Adrenal gland (tissue), 12 donors: ENCODE measurements around the gene ECT2. TPM values are rescaled to one million over a fixed set of nuclear protein-coding genes. Genes with fewer than 3 reads are reported as not detected.
A peak's percentile ranks its signal among the peaks of the same experiment; 100 is the strongest.
"Not testable (repeated sequence)": the region's sequence is repeated elsewhere in the genome, so short reads cannot be mapped to it uniquely, and the experiment has no call there.

ENCODE experiments used
- DNase-seq, 7 donors: peaks; one replicate each; pipeline ENCODE4 v3.0.0-alpha.2; 2019 to 2020
- H3K27ac ChIP-seq, 5 donors: fragments of 200-600 bp; sonication (generic) in 4 of 5; 1 replicate in 3 of 5; 2 replicates in 2 of 5; pipeline versions ENCODE4 v1.5.1 to v1.8.0; 2016 to 2020; ENCODE audit warnings: mild to moderate bottlenecking in 1 of 5
- H3K27me3 ChIP-seq: fragments of 200-600 bp; 2 replicates; pipeline ENCODE4 v1.8.0; 2021
- H3K36me3 ChIP-seq, 2 donors: fragments of 200-600 bp; replicated peaks in 1 of 2; 1 replicate in 1 of 2; 2 replicates in 1 of 2; pipeline versions ENCODE4 v1.5.1 to v1.8.0; 2018 to 2022
- H3K4me1 ChIP-seq, 2 donors: fragments of 200-600 bp; replicated peaks in 1 of 2; 1 replicate in 1 of 2; 2 replicates in 1 of 2; pipeline versions ENCODE4 v1.5.1 to v1.8.0; 2018 to 2021
- H3K4me3 ChIP-seq, 4 donors: fragments of 200-600 bp; sonication (generic) in 3 of 4; one replicate each; pipeline ENCODE4 v1.5.1; 2016 to 2018
- H3K9me3 ChIP-seq, 3 donors: fragments of 200-600 bp; sonication (generic) in 1 of 3; replicated peaks in 1 of 3; 1 replicate in 2 of 3; 2 replicates in 1 of 3; pipeline versions ENCODE4 v1.5.1 to v1.8.0; 2016 to 2021
- CTCF ChIP-seq, 6 experiments: fragments of 450-650 bp in 4 of 6; fragments of 200-600 bp in 2 of 6; sonication (generic) in 1 of 6; IDR thresholded peaks; 1 replicate in 5 of 6; 2 replicates in 1 of 6; pipeline versions ENCODE4 v1.5.1 to v1.8.0; 2016 to 2021; ENCODE audit warnings: antibody characterized with exemption in 6 of 6, mild to moderate bottlenecking in 2 of 6, moderate library complexity in 1 of 6
- POLR2A ChIP-seq, 2 donors: fragments of 450-650 bp; IDR thresholded peaks; one replicate each; pipeline ENCODE4 v1.6.1; 2017; ENCODE audit warnings: antibody characterized with exemption in 2 of 2, mild to moderate bottlenecking in 2 of 2, moderate library complexity in 1 of 2
- WGBS, 4 donors: extraction: QIAGEN DNeasy Blood & Tissue Kit in 2 of 4; methylation state at CpG; one replicate each; pipeline versions ENCODE4 v1.1.5 to v1.1.7; 2013 to 2017; 5-methylcytosine and 5-hydroxymethylcytosine counted together
- intact Hi-C, 2 donors: fragments of 100-400 bp; cut with DNase I; formaldehyde crosslinking; loops; one replicate each; pipeline versions ENCODE4 v1.14.1 to v1.15.0; 2022 to 2023
- polyA plus RNA-seq, 3 donors: library from polyadenylated mRNA; stranded (reverse); fragments of 200-250 nt in 2 of 3; fragments of 350-450 nt in 1 of 3; fragmentation: Illumina TruSeq in 1 of 3; extraction: RNeasy Lipid Tissue Mini Kit (QIAGEN cat#74804) in 1 of 3; gene quantifications; one replicate each; pipeline ENCODE4 v1.2.3, GENCODE V29; 2013 to 2014
- total RNA-seq, 9 donors: library from RNA; depleted of rRNA in 4 of 9; stranded (reverse); fragments of >200 nt in 4 of 9; fragments of 120-200 nt in 1 of 9; fragmentation: NEBNext Ultra II Directional in 1 of 9; extraction: Animal tissue kit (Norgen Biotek cat#: 25700) in 1 of 9; gene quantifications; one replicate each; pipeline versions ENCODE4 v1.1.0 to v1.2.4, GENCODE V29; 2013 to 2023
- donor health status: healthy with polysubstance abuse.
- donor health status: Bipolar disorder and iron deficiency.
- donor health status: DM: yes; HTN: yes; CAD: no.
- donor health status: DM: no; HTN: no; CAD: no.
- donor health status: DM: no; HTN: no; CAD: no.
- donor health status: DM: yes; HTN: yes; CAD: no.

The ECT2 gene
- total and polyA plus RNA-seq, 12 donors, result 1.4 to 19.7 (median 6.5) TPM

DNA sequence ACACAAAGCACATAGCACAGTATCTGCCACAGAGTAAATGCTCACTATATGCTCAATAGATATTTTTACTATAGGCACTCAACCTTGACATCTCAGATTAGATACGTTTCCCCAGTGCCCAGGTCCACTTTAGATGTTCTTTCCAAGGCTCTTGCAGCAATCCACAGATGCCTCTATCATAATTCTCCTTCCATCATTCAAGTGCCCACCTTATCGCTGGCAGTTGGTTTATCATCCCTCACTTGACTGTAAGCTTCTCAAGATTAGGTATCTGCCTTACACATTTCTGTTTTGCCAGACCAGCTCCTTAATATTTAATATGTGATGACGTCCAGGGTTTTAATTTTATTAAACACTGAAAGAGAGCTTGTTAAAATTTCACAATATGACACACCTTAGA lies 48.3 kb upstream of the ECT2 start:
- DNase-seq, result no peak
- Histone ChIP-seq H3K27ac (peak overlapping the region in 2 of 5 donors; percentile 7 to 37), H3K4me3 (no peak overlapping the region), H3K27me3 (no peaks in the 10 kb centered on the region), H3K4me1 (peaks cover 29 to 63% of the 10 kb centered on the region in 2 donors), H3K9me3 (no peaks in the 10 kb centered on the region), H3K36me3 (no peaks in the 10 kb centered on the region)
- WGBS, 4 donors, result 68 to 73% (median 70%) methylated on average over 3 of the region's 3 CpGs
- TF ChIP-seq POLR2A (IDR thresholded peaks at IDR 0.05) (no peak), CTCF (IDR thresholded peaks at IDR 0.05) (no peak)
- intact Hi-C loops, result no loop called here

- not testable (repeated sequence) for H3K27me3 ChIP-seq
These were observed 47.8 kb upstream of the ECT2 start for GRCh38 chr3:172702731-172703130.

GRCh38 chr3:172704001-172704400 lies 46.5 kb upstream of the ECT2 start:
- DNase-seq, result no peak
- Histone ChIP-seq H3K36me3 (no peaks in the 10 kb centered on the region), H3K9me3 (no peaks in the 10 kb centered on the region), H3K27ac (no peak overlapping the region), H3K27me3 (no peaks in the 10 kb centered on the region), H3K4me3 (no peak overlapping the region), H3K4me1 (peaks cover 18 to 63% of the 10 kb centered on the region in 2 donors)
- intact Hi-C loops, result no loop called here
- 6 to 25% (median 20%) methylated on average over 1 of the region's 1 CpG for WGBS, 4 donors
- TF ChIP-seq CTCF (IDR thresholded peaks at IDR 0.05) (no peak), POLR2A (IDR thresholded peaks at IDR 0.05) (no peak)

More at GRCh38 chr3:172702731-172703130, 47.8 kb upstream of the ECT2 start:
- 32 to 41% (median 37%) methylated on average over 3 of the region's 3 CpGs for WGBS, 4 donors
- peak in 4 of 7 donors; percentile 25 to 62 (median 52) for DNase-seq
- H3K36me3 ChIP-seq, intact Hi-C loops, H3K9me3 ChIP-seq, H3K4me3 ChIP-seq: not testable (repeated sequence)
- Histone ChIP-seq H3K27ac (peak overlapping the region in 1 of 5 donors; percentile 7), H3K4me1 (peaks cover 24 to 63% of the 10 kb centered on the region in 2 donors)

DNA sequence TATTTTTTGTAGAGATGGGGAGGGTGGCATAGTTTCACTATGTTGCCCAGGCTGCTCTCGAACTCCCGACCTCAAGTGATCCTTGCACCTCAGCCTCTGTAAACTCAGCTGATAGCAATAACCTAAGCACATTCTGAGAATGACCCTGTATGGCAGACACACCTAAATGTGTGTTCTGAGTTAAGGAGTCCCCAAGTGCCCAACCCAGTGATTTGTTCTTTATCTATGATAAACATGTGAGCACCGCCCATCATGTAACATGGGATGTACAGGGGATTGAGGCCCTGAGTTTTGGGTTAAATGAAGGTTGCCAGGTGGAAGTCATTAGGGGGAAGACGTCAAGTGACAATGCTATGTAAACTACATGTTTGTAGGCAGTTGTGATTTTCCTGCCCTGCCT lies 45.4 kb upstream of the ECT2 start:
- WGBS, 4 donors, result 94 to 98% (median 96%) methylated on average over 4 of the region's 4 CpGs
- Histone ChIP-seq H3K36me3 (no peaks in the 10 kb centered on the region), H3K4me1 (peaks cover 26 to 61% of the 10 kb centered on the region in 2 donors), H3K4me3 (no peak overlapping the region), H3K9me3 (no peaks in the 10 kb centered on the region), H3K27ac (no peak overlapping the region), H3K27me3 (no peaks in the 10 kb centered on the region)
- no peak for DNase-seq
- TF ChIP-seq CTCF (IDR thresholded peaks at IDR 0.05), result no peak
- TF ChIP-seq POLR2A (IDR thresholded peaks at IDR 0.05), result no peak
- intact Hi-C loops, result no loop called here

DNA sequence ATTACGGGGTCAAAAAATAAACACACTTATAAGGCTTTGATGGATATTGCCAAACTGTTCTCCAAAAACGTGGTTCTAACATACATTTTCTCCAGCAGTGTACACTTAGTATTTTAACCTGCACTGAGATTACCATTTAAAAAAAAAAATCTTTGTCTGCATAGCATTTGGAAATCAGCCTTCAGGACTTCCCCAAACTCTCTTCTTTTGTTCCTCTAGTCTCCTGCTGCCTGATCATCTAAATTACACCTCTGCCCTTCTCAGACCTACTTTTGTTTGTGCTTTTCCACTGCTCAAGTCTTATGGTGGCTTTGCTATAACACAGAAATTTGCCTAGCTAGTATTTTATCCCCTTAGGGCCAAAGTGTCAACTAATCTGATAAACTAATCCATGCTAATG lies 43.5 kb upstream of the ECT2 start:
- no peak overlapping the region for H3K27ac ChIP-seq
- H3K4me1 ChIP-seq, result peaks cover 24 to 60% of the 10 kb centered on the region in 2 donors
- H3K36me3 ChIP-seq, result no peaks in the 10 kb centered on the region
- no peaks in the 10 kb centered on the region for H3K9me3 ChIP-seq
- TF ChIP-seq CTCF (IDR thresholded peaks at IDR 0.05) (no peak), POLR2A (IDR thresholded peaks at IDR 0.05) (no peak)
- intact Hi-C loops, result no loop called here
- no peak overlapping the region for H3K4me3 ChIP-seq
- DNase-seq, result no peak
- no peaks in the 10 kb centered on the region for H3K27me3 ChIP-seq
- WGBS, 4 donors, result 75 to 83% (median 81%) methylated on average over 2 of the region's 2 CpGs
